HEK293 (cell line): ENCODE measurements around the gene GLIS1.

Experiments
- CTCF ChIP-seq: fragments of 450-650 bp; formaldehyde crosslinking; IDR thresholded peaks from 2 replicates; pipeline ENCODE4 v1.5.1; 2016; ENCODE audit warnings: missing biosample characterization, missing genetic modification characterization
- GLI2 ChIP-seq: fragments of 450-650 bp; formaldehyde crosslinking; IDR thresholded peaks from 2 replicates; pipeline ENCODE4; 2017; ENCODE audit warnings: missing biosample characterization, missing genetic modification characterization, low read depth, borderline replicate concordance
- GLI4 ChIP-seq: fragments of 450-650 bp; formaldehyde crosslinking; IDR thresholded peaks from 2 replicates; pipeline ENCODE4 v1.5.1; 2016; ENCODE audit warnings: missing biosample characterization, missing genetic modification characterization
- REST ChIP-seq: fragments of 450-650 bp; formaldehyde crosslinking; IDR thresholded peaks from 2 replicates; pipeline ENCODE4 v1.5.1; 2016; ENCODE audit warnings: missing biosample characterization, missing genetic modification characterization
- SETDB1 ChIP-seq: IDR thresholded peaks from one replicate; pipeline ENCODE4 v1.6.1; 2017; ENCODE audit warnings: mild to moderate bottlenecking, low read length, moderate library complexity, mixed read lengths; ENCODE audit not compliant: insufficient read length
- ZBTB1 ChIP-seq: fragments of 450-650 bp; formaldehyde crosslinking; IDR thresholded peaks from 2 replicates; pipeline ENCODE4 v1.5.1; 2016; ENCODE audit warnings: missing biosample characterization, missing genetic modification characterization
- ZFP3 ChIP-seq: fragments of 450-650 bp; formaldehyde crosslinking; IDR thresholded peaks from 2 replicates; pipeline ENCODE4 v1.5.1; 2016; ENCODE audit warnings: low read depth, missing biosample characterization, missing genetic modification characterization
- ZNF133 ChIP-seq: fragments of 450-650 bp; formaldehyde crosslinking; IDR thresholded peaks from 2 replicates; pipeline ENCODE4 v1.5.1; 2016; ENCODE audit warnings: missing biosample characterization, missing genetic modification characterization
- ZNF341 ChIP-seq: fragments of 450-650 bp; formaldehyde crosslinking; IDR thresholded peaks from 2 replicates; pipeline ENCODE4; 2016; ENCODE audit warnings: low read depth, missing biosample characterization, missing genetic modification characterization
- ZNF561 ChIP-seq: fragments of 450-650 bp; IDR thresholded peaks from 2 replicates; pipeline ENCODE4 v1.5.1; 2018; ENCODE audit warnings: missing biosample characterization, missing genetic modification characterization, borderline replicate concordance
- ZNF785 ChIP-seq: fragments of 450-650 bp; formaldehyde crosslinking; IDR thresholded peaks from 2 replicates; pipeline ENCODE4 v1.5.1; 2016; ENCODE audit warnings: missing biosample characterization, missing genetic modification characterization
- TF ChIP-seq, protein P1 (sequence below): fragments of 450-650 bp; formaldehyde crosslinking; IDR thresholded peaks from 2 replicates; pipeline ENCODE4 v1.5.1; 2016; ENCODE audit warnings: missing biosample characterization, missing genetic modification characterization
- TF ChIP-seq, protein P2 (sequence below): fragments of 450-650 bp; formaldehyde crosslinking; conservative IDR thresholded peaks from 2 replicates; pipeline ENCODE4 v1.5.1; 2016; ENCODE audit warnings: low read depth, missing biosample characterization, missing genetic modification characterization
- TF ChIP-seq, protein P3 (sequence below): fragments of 450-650 bp; formaldehyde crosslinking; IDR thresholded peaks from 2 replicates; pipeline ENCODE4 v1.5.1; 2016; ENCODE audit warnings: missing biosample characterization, missing genetic modification characterization, low read depth

DNA sequence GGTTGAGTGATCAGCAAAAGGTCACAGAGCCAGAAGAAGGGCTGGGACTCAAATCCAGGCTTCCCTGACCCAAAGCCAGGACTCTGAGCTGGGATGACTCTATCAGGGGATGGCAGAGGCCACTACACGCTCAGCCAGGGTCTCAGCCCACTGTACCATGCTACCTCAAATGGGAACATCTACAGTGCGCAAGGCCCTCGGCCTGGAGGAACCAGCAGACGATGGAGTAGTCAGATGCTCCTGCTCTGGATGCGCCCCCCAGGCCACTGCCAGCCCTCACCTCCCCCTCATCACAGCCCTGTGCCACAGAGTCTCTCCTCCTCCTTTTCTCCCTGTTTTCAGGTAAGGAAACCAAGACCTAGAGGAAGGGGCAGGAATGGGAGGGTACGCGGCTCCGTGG, 39.0 kb downstream of the GLIS1 start:
- TF ChIP-seq SETDB1 (no peak), ZFP3 (tag by site-specific recombination) (no peak), GLI4 (tag by site-specific recombination) (no peak), CTCF (tag by site-specific recombination) (no peak), ZNF561 (tag by site-specific recombination) (no peak), REST (tag by site-specific recombination) (no peak), ZNF341 (tag by site-specific recombination) (no peak), ZNF785 (no peak), ZNF133 (tag by site-specific recombination) (no peak), GLI2 (no peak), ZBTB1 (no peak)
- TF ChIP-seq, protein P1, sequence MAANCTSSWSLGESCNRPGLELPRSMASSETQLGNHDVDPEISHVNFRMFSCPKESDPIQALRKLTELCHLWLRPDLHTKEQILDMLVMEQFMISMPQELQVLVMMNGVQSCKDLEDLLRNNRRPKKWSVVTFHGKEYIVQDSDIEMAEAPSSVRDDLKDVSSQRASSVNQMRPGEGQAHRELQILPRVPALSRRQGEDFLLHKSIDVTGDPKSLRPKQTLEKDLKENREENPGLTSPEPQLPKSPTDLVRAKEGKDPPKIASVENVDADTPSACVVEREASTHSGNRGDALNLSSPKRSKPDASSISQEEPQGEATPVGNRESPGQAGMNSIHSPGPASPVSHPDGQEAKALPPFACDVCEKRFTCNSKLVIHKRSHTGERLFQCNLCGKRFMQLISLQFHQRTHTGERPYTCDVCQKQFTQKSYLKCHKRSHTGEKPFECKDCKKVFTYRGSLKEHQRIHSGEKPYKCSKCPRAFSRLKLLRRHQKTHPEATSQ (tag by site-specific recombination), result no peak
- TF ChIP-seq, protein P2, sequence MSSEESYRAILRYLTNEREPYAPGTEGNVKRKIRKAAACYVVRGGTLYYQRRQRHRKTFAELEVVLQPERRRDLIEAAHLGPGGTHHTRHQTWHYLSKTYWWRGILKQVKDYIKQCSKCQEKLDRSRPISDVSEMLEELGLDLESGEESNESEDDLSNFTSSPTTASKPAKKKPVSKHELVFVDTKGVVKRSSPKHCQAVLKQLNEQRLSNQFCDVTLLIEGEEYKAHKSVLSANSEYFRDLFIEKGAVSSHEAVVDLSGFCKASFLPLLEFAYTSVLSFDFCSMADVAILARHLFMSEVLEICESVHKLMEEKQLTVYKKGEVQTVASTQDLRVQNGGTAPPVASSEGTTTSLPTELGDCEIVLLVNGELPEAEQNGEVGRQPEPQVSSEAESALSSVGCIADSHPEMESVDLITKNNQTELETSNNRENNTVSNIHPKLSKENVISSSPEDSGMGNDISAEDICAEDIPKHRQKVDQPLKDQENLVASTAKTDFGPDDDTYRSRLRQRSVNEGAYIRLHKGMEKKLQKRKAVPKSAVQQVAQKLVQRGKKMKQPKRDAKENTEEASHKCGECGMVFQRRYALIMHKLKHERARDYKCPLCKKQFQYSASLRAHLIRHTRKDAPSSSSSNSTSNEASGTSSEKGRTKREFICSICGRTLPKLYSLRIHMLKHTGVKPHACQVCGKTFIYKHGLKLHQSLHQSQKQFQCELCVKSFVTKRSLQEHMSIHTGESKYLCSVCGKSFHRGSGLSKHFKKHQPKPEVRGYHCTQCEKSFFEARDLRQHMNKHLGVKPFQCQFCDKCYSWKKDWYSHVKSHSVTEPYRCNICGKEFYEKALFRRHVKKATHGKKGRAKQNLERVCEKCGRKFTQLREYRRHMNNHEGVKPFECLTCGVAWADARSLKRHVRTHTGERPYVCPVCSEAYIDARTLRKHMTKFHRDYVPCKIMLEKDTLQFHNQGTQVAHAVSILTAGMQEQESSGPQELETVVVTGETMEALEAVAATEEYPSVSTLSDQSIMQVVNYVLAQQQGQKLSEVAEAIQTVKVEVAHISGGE (tag by site-specific recombination), result no peak
- TF ChIP-seq, protein P3, sequence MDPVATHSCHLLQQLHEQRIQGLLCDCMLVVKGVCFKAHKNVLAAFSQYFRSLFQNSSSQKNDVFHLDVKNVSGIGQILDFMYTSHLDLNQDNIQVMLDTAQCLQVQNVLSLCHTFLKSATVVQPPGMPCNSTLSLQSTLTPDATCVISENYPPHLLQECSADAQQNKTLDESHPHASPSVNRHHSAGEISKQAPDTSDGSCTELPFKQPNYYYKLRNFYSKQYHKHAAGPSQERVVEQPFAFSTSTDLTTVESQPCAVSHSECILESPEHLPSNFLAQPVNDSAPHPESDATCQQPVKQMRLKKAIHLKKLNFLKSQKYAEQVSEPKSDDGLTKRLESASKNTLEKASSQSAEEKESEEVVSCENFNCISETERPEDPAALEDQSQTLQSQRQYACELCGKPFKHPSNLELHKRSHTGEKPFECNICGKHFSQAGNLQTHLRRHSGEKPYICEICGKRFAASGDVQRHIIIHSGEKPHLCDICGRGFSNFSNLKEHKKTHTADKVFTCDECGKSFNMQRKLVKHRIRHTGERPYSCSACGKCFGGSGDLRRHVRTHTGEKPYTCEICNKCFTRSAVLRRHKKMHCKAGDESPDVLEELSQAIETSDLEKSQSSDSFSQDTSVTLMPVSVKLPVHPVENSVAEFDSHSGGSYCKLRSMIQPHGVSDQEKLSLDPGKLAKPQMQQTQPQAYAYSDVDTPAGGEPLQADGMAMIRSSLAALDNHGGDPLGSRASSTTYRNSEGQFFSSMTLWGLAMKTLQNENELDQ (tag by site-specific recombination), result no peak
